ENCODE results near the gene LYPD1. TPM values are rescaled to one million over a fixed set of nuclear protein-coding genes. Genes with fewer than 3 reads are reported as not detected.

The LYPD1 gene
- total RNA-seq, 4 donors from 2014 or later: 0.15 to 6.1 (median 1.6) TPM

DNA sequence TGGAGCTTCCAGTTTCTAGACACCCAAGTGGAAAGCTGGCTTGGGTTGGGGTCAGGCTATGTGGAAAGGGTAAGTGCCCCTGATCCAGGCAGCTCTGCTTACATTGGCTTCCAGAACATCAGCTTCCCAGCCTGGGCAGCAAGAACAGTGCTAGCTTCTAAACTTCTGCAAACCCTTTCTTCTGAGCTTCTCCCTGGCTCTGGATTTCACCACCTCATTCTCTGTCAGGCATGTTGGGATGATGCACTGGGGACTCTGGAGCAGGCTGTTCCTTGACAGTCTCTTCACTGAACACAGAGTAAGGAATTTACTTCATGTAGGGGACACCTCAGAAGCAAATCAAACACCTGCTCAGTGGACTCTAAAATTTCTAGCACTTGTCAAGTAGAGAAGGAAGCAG, 72.8 kb downstream of the LYPD1 start:
- intact Hi-C loops (cut with DNase I): no loop called here
- DNase-seq: no peak
- H3K27me3 ChIP-seq: no peaks in the 10 kb centered on the region
- no peaks in the 10 kb centered on the region for H3K36me3 ChIP-seq
- no peak overlapping the region for H3K27ac ChIP-seq
- TF ChIP-seq POLR2A (IDR thresholded peaks at IDR 0.05) (no peak), CTCF (IDR thresholded peaks at IDR 0.05) (no peak)
- H3K4me1 ChIP-seq: no peaks in the 10 kb centered on the region
- H3K4me3 ChIP-seq: no peak overlapping the region
- no peaks in the 10 kb centered on the region for H3K9me3 ChIP-seq

- Histone ChIP-seq H3K9me3 (no peaks in the 10 kb centered on the region), H3K36me3 (no peaks in the 10 kb centered on the region), H3K4me3 (no peak overlapping the region), H3K4me1 (no peaks in the 10 kb centered on the region), H3K27me3 (no peaks in the 10 kb centered on the region), H3K27ac (no peak overlapping the region)
- no peak for DNase-seq
- 79 to 83% methylated on average over 2 of the region's 2 CpGs for WGBS, 2 donors
- intact Hi-C loops (cut with DNase I): no loop called here
- no peak for TF ChIP-seq CTCF (IDR thresholded peaks at IDR 0.05)
- no peak for TF ChIP-seq POLR2A (IDR thresholded peaks at IDR 0.05)
Measured at GRCh38 chr2:132595693-132596092, 74.3 kb downstream of the LYPD1 start.

- no peaks in the 10 kb centered on the region for H3K36me3 ChIP-seq
- intact Hi-C loops (cut with DNase I): no loop called here
- H3K4me1 ChIP-seq: no peaks in the 10 kb centered on the region
- no peak for TF ChIP-seq POLR2A (IDR thresholded peaks at IDR 0.05)
- TF ChIP-seq CTCF (IDR thresholded peaks at IDR 0.05): no peak
- H3K4me3 ChIP-seq: no peak overlapping the region
- H3K27me3 ChIP-seq: no peaks in the 10 kb centered on the region
- no peak for DNase-seq
- H3K9me3 ChIP-seq: no peaks in the 10 kb centered on the region
- 84% methylated on average over 6 of the region's 6 CpGs for WGBS, 2 donors
- H3K27ac ChIP-seq: no peak overlapping the region
Measured at GRCh38 chr2:132595186-132595585, 74.8 kb downstream of the LYPD1 start.
